Fibroblast of skin of abdomen (primary cell): Measurements from ENCODE around the gene MUC21. TPM values are rescaled to one million over a fixed set of nuclear protein-coding genes. Genes with fewer than 3 reads are reported as not detected.

Experiments used
- DNase-seq: peaks from one replicate; pipeline ENCODE4 v3.0.0-alpha.2; 2013
- polyA plus RNA-seq, 2 experiments: library from polyadenylated mRNA; unstranded; fragments of 120-200 nt; gene quantifications; one replicate each; pipeline ENCODE4 v1.2.1, GENCODE V29; 2013; ENCODE audit not compliant: insufficient read length in 2 of 2

MUC21 gene
- not detected for polyA plus RNA-seq (2013, experiment 1 of 2; ENCODE audit: insufficient read length)
- polyA plus RNA-seq (2013, experiment 2 of 2; ENCODE audit: insufficient read length) = not detected

- DNase-seq = no peak
Observed at GRCh38 chr6:30983439-30983838, at the start of gene MUC21. MUC21 (plus strand) TSS chr6:30983718; CDS start chr6:30983959, 241 bp downstream.

GRCh38 chr6:30935018-30935417 is 48.5 kb upstream of the MUC21 start:
- no peak for DNase-seq

- DNase-seq = no peak
Observed at GRCh38 chr6:30937265-30937664, 46.3 kb upstream of the MUC21 start.

GRCh38 chr6:30938730-30939129 is 44.8 kb upstream of the MUC21 start:
- no peak for DNase-seq

- no peak for DNase-seq
Observed at GRCh38 chr6:30939473-30939872, 44.0 kb upstream of the MUC21 start.

GRCh38 chr6:30940361-30940986 is 43.0 kb upstream of the MUC21 start, which contains the start of gene MUCL3:
MUCL3 (plus strand) TSS chr6:30940973; CDS start chr6:30941000, 27 bp downstream.
- DNase-seq = no peak

GRCh38 chr6:30942338-30943060 is 41.0 kb upstream of the MUC21 start:
- peak; percentile 86 for DNase-seq

GRCh38 chr6:30944051-30944450 is 39.5 kb upstream of the MUC21 start:
- DNase-seq = no peak

GRCh38 chr6:30945281-30945680 is 38.2 kb upstream of the MUC21 start:
- no peak for DNase-seq

GRCh38 chr6:30947231-30947630 is 36.3 kb upstream of the MUC21 start:
- DNase-seq = no peak

GRCh38 chr6:30948811-30949210 is 34.7 kb upstream of the MUC21 start:
- DNase-seq = no peak

GRCh38 chr6:30951907-30952469 is 31.5 kb upstream of the MUC21 start:
- no peak for DNase-seq

GRCh38 chr6:30954631-30955366 is 28.7 kb upstream of the MUC21 start:
- DNase-seq = no peak

GRCh38 chr6:30955367-30956042 is 28.0 kb upstream of the MUC21 start:
- DNase-seq = peak; percentile 66

GRCh38 chr6:30957716-30958115 is 25.8 kb upstream of the MUC21 start:
- no peak for DNase-seq

- DNase-seq = peak; percentile 20
Observed at GRCh38 chr6:30960907-30961673, 22.4 kb upstream of the MUC21 start.

- DNase-seq = no peak
Observed at GRCh38 chr6:30962716-30963115, 20.8 kb upstream of the MUC21 start.

GRCh38 chr6:30963641-30964040 is 19.9 kb upstream of the MUC21 start:
- DNase-seq = peak; percentile 25

- no peak for DNase-seq
Observed at GRCh38 chr6:30964075-30964474, 19.4 kb upstream of the MUC21 start.

GRCh38 chr6:30965140-30965601 is 18.3 kb upstream of the MUC21 start:
- no peak for DNase-seq

- DNase-seq = no peak
Observed at GRCh38 chr6:30966154-30966553, 17.4 kb upstream of the MUC21 start.
